ENCODE data around the gene TWF1.

Gene TWF1

DNA sequence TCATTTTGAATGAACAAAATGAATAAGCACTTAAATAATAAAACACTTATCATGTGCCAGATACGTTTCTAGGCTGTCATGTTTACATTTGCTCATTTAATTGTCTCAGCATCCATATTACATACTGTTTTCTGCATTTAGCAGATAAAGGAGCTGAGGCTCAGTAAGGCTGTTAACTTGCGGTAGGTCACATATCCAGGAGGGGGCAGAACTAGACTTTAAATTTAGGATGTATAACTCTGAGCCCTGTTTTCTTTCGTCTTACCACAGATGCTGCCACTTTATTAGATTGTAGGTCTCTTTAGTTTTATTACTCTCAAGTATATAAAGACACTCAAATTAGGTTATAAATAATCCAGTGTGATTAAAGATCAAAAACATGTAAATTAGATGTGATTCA is 29.6 kb downstream of the TWF1 start:
- TF ChIP-seq, protein P1, sequence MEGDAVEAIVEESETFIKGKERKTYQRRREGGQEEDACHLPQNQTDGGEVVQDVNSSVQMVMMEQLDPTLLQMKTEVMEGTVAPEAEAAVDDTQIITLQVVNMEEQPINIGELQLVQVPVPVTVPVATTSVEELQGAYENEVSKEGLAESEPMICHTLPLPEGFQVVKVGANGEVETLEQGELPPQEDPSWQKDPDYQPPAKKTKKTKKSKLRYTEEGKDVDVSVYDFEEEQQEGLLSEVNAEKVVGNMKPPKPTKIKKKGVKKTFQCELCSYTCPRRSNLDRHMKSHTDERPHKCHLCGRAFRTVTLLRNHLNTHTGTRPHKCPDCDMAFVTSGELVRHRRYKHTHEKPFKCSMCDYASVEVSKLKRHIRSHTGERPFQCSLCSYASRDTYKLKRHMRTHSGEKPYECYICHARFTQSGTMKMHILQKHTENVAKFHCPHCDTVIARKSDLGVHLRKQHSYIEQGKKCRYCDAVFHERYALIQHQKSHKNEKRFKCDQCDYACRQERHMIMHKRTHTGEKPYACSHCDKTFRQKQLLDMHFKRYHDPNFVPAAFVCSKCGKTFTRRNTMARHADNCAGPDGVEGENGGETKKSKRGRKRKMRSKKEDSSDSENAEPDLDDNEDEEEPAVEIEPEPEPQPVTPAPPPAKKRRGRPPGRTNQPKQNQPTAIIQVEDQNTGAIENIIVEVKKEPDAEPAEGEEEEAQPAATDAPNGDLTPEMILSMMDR (IDR thresholded peaks at IDR 0.05; ENCODE audit: borderline replicate concordance, insufficient read depth, low read depth, low read length), result peak; percentile 17; the same call in 1 of the 2 replicates
- no peak overlapping the region for H3K4me3 ChIP-seq (ENCODE audit: low read depth, low read length)

DNA sequence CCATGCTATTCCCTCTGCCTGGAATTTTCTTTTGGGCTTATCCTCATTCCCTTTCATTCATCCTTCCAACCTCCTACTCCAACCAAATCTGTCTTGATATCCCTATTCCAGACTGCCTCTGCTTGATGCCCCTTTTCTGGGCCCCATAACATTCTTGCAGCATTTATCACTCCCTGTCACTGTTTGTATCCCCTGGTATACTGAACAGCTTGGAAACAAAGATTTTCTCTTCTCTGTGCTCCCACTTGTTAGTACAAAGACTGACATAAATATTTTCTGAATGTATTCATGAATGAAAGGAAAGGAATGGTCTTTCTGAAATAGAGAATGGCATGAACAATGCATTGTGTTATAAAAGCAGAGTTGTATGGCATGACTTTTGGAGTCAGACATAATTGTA is 39.8 kb downstream of the TWF1 start:
- TF ChIP-seq, protein P1 (IDR thresholded peaks at IDR 0.05; ENCODE audit: borderline replicate concordance, insufficient read depth, low read depth, low read length), result no peak

DNA sequence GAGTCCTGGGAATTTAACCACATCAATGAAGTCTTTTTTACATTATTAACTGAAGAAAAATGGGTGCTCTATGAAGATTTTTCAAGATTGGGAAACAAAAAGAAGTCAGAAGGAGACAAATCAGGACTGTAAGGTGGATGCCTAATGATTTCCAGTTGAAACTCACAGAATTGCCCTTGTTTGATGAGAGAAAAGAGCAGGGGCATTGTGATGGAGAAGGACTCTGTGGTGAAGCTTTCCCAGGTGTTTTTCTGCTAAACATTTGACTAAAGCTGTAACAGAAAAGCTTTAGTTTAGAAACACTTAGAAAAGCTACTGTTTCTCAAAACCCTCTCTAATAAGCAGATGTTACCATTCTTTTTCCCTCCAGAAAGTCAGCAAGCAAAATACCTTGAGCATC is 41.6 kb downstream of the TWF1 start:
- TF ChIP-seq, protein P1 (IDR thresholded peaks at IDR 0.05; ENCODE audit: borderline replicate concordance, insufficient read depth, low read depth, low read length), result no peak
- H3K4me3 ChIP-seq (ENCODE audit: low read depth, low read length), result no peak overlapping the region

More for the DNA sequence above, 39.8 kb downstream of the TWF1 start:
- no peak overlapping the region for H3K4me3 ChIP-seq (ENCODE audit: low read depth, low read length)

DNA sequence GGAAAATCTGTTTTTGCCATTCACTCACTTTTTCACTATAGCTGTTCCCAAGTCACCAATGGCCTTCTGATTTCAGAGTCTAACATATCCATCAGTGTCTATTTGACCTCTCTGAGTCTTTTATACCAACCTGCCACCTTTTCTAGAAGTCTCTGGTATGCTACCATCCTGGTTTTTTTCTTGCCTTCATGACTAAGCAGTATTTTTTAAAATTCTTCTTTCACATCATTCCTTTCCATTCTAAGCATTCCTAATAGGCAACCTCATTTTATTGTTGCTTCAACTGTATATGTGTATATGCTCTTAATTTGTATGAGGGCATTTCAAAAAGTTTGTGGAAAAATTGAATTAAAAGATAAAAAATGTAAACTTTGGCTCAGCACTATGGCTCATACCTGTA is 42.3 kb downstream of the TWF1 start:
- TF ChIP-seq, protein P1 (IDR thresholded peaks at IDR 0.05; ENCODE audit: borderline replicate concordance, insufficient read depth, low read depth, low read length), result no peak
- no peak overlapping the region for H3K4me3 ChIP-seq (ENCODE audit: low read depth, low read length)

DNA sequence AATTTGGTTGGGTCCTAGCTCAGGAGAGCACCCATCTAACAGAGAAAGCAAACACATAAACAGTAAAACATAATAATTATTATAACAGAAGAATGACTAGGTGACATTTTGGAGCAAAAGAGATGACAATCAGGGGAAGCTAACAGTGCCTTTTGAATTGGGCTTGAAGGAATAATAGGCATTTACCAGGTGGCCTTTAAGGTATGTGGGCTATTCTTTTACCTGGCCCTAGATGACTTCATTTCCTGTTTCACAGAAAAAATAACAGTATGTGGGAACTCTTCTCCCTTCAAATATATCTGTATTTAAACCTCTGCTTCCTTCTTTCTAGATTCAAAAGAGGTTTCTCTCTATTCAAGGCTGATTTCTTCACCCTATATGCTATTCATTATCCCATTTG is 43.5 kb downstream of the TWF1 start:
- H3K4me3 ChIP-seq (ENCODE audit: low read depth, low read length), result no peak overlapping the region
- TF ChIP-seq, protein P1 (IDR thresholded peaks at IDR 0.05; ENCODE audit: borderline replicate concordance, insufficient read depth, low read depth, low read length), result no peak

DNA sequence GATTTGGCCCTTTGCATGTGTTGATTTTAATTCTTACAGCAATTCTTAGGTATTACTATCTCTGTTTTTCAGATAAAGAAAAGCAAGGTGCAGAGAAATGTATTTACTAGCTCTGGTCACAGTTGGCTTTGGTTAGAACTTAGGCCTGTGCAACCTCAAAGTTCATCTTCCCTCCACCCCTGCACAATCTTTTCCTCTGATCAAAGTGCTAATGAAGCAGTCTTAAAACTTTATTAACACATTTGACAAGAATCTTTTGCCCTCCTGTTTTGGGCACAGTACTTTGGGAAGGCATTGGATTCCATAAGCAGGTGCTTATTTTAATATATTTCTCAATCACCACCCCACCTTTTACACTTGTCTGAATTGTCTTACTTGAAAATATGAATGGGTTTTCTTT is 44.6 kb downstream of the TWF1 start:
- TF ChIP-seq, protein P1 (IDR thresholded peaks at IDR 0.05; ENCODE audit: borderline replicate concordance, insufficient read depth, low read depth, low read length), result no peak
- H3K4me3 ChIP-seq (ENCODE audit: low read depth, low read length), result no peak overlapping the region

DNA sequence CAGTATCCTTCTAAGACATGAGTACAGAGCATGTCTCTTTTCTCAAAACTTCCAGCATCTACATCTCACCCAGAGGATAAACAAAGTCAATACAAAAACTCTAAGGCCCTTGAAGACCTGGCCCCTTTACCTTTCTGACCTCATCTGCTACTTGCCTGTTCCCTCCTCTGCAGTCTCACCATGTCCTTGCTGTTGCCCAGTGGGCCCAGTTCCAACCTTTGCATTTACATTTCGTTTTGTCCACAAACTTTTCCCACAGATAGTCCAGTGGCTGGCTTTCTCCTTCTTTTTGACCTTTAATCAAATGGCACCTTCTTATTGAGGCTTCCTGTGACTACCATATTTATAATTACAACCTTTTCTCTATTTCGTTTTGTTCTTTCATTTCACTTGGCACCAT is 45.7 kb downstream of the TWF1 start:
- TF ChIP-seq, protein P1 (IDR thresholded peaks at IDR 0.05; ENCODE audit: borderline replicate concordance, insufficient read depth, low read depth, low read length), result no peak
- H3K4me3 ChIP-seq (ENCODE audit: low read depth, low read length), result peak overlapping the region; percentile 85

Data from GM12875 (cell line).